Measurements from ENCODE around the gene BRD7.

BRD7 gene

GRCh38 chr16:50292566-50292948, 76.2 kb downstream of the BRD7 start:
- H3K4me3 ChIP-seq (ENCODE audit: low read length, poor library complexity, severe bottlenecking), result no peak overlapping the region
- TF ChIP-seq CTCF (conservative IDR thresholded peaks at IDR 0.05; ENCODE audit: low read length) (no peak), EZH2phosphoT487 (IDR thresholded peaks at IDR 0.05; ENCODE audit: borderline replicate concordance) (no peak)
- no peak overlapping the region for H3K9ac ChIP-seq (ENCODE audit: low read depth, low read length, poor library complexity, severe bottlenecking)
- H3F3A ChIP-seq (ENCODE audit: low read depth), result no peaks in the 10 kb centered on the region
- H3K9me2 ChIP-seq (replicated peaks; ENCODE audit: low read depth, low read length), result no peaks in the 10 kb centered on the region
- H3K9me3 ChIP-seq (ENCODE audit: insufficient read depth, low read depth, low read length), result no peaks in the 10 kb centered on the region
- H2AFZ ChIP-seq (ENCODE audit: low read length), result no peak overlapping the region
- H3K79me2 ChIP-seq (ENCODE audit: insufficient read depth, low read length), result peaks cover 27% of the 10 kb centered on the region
- H3K36me3 ChIP-seq (ENCODE audit: insufficient read depth, low read length), result peaks cover 84% of the 10 kb centered on the region; the same call in 1 of the 2 replicates
- no peaks in the 10 kb centered on the region for H3K4me1 ChIP-seq (ENCODE audit: insufficient read depth, low read length, poor library complexity, severe bottlenecking)
- H3K4me2 ChIP-seq (ENCODE audit: low read depth, low read length, poor library complexity, severe bottlenecking), result no peak overlapping the region
- H3K27me3 ChIP-seq (ENCODE audit: insufficient read depth, low read length, poor library complexity, severe bottlenecking), result no peaks in the 10 kb centered on the region
- peaks cover 4% of the 10 kb centered on the region for H4K20me1 ChIP-seq (ENCODE audit: insufficient read depth, low read length, poor library complexity, severe bottlenecking)

- TF ChIP-seq CTCF (conservative IDR thresholded peaks at IDR 0.05; ENCODE audit: low read length), result no peak
- no peak for TF ChIP-seq EZH2phosphoT487 (IDR thresholded peaks at IDR 0.05; ENCODE audit: borderline replicate concordance)
- H3K36me3 ChIP-seq (ENCODE audit: insufficient read depth, low read length), result peaks cover 80% of the 10 kb centered on the region; the same call in 1 of the 2 replicates
- H3K9ac ChIP-seq (ENCODE audit: low read depth, low read length, poor library complexity, severe bottlenecking), result no peak overlapping the region
- H4K20me1 ChIP-seq (ENCODE audit: insufficient read depth, low read length, poor library complexity, severe bottlenecking), result peaks cover 4% of the 10 kb centered on the region
- no peaks in the 10 kb centered on the region for H3K9me2 ChIP-seq (replicated peaks; ENCODE audit: low read depth, low read length)
- peaks cover 32% of the 10 kb centered on the region for H3K79me2 ChIP-seq (ENCODE audit: insufficient read depth, low read length)
- H3K4me3 ChIP-seq (ENCODE audit: low read length, poor library complexity, severe bottlenecking), result no peak overlapping the region
- no peaks in the 10 kb centered on the region for H3F3A ChIP-seq (ENCODE audit: low read depth)
- no peaks in the 10 kb centered on the region for H3K4me1 ChIP-seq (ENCODE audit: insufficient read depth, low read length, poor library complexity, severe bottlenecking)
- H3K9me3 ChIP-seq (ENCODE audit: insufficient read depth, low read depth, low read length), result no peaks in the 10 kb centered on the region
- H2AFZ ChIP-seq (ENCODE audit: low read length), result no peak overlapping the region
- H3K27me3 ChIP-seq (ENCODE audit: insufficient read depth, low read length, poor library complexity, severe bottlenecking), result no peaks in the 10 kb centered on the region
- no peak overlapping the region for H3K4me2 ChIP-seq (ENCODE audit: low read depth, low read length, poor library complexity, severe bottlenecking)
Observed at GRCh38 chr16:50291719-50292565, 76.8 kb downstream of the BRD7 start.

GRCh38 chr16:50290856-50291255, 77.9 kb downstream of the BRD7 start:
- Histone ChIP-seq H4K20me1 (ENCODE audit: insufficient read depth, low read length, poor library complexity, severe bottlenecking) (peaks cover 8% of the 10 kb centered on the region), H3K9me3 (ENCODE audit: insufficient read depth, low read depth, low read length) (no peaks in the 10 kb centered on the region), H2AFZ (ENCODE audit: low read length) (no peak overlapping the region), H3K36me3 (ENCODE audit: insufficient read depth, low read length) (peaks cover 76% of the 10 kb centered on the region; the same call in 1 of the 2 replicates), H3K4me3 (ENCODE audit: low read length, poor library complexity, severe bottlenecking) (no peak overlapping the region), H3K9me2 (replicated peaks; ENCODE audit: low read depth, low read length) (no peaks in the 10 kb centered on the region), H3K9ac (ENCODE audit: low read depth, low read length, poor library complexity, severe bottlenecking) (no peak overlapping the region), H3K4me1 (ENCODE audit: insufficient read depth, low read length, poor library complexity, severe bottlenecking) (peaks cover 2% of the 10 kb centered on the region), H3K27me3 (ENCODE audit: insufficient read depth, low read length, poor library complexity, severe bottlenecking) (no peaks in the 10 kb centered on the region), H3F3A (ENCODE audit: low read depth) (no peaks in the 10 kb centered on the region), H3K4me2 (ENCODE audit: low read depth, low read length, poor library complexity, severe bottlenecking) (no peak overlapping the region), H3K79me2 (ENCODE audit: insufficient read depth, low read length) (peaks cover 43% of the 10 kb centered on the region)
- TF ChIP-seq EZH2phosphoT487 (IDR thresholded peaks at IDR 0.05; ENCODE audit: borderline replicate concordance) (no peak), CTCF (conservative IDR thresholded peaks at IDR 0.05; ENCODE audit: low read length) (no peak)

Data from Loucy (cell line).